B cell (primary cell): ENCODE results near the gene RNF126.

Source experiments
- CTCF ChIP-seq: fragments of 200-600 bp; IDR thresholded peaks from one replicate; pipeline ENCODE4 v1.8.0; 2022; ENCODE audit warnings: antibody characterized with exemption, mild to moderate bottlenecking
- EZH2 ChIP-seq: IDR thresholded peaks from 2 replicates; pipeline ENCODE4 v1.6.1; 2012; ENCODE audit warnings: borderline replicate concordance, low read depth, mild to moderate bottlenecking, moderate library complexity, low read length; ENCODE audit not compliant: insufficient read depth, poor library complexity, severe bottlenecking

GRCh38 chr19:617551-618246, 45.3 kb downstream of the RNF126 start:
- no peak for TF ChIP-seq CTCF
- no peak for TF ChIP-seq EZH2
